ENCODE data around the gene DGKQ.

The DGKQ gene

GRCh38 chr4:991451-992296, 18.3 kb upstream of the DGKQ start:
- H3K9ac ChIP-seq (ENCODE audit: low read length) = no peak overlapping the region
- DNase-seq = no peak

GRCh38 chr4:990746-991367, 17.5 kb upstream of the DGKQ start:
- no peaks in the 10 kb centered on the region for H3K27me3 ChIP-seq (ENCODE audit: insufficient read depth, low read length, poor library complexity)
- no peaks in the 10 kb centered on the region for H3K79me1 ChIP-seq (ENCODE audit: low read length)
- H3K4me2 ChIP-seq (ENCODE audit: low read length) = no peak overlapping the region
- no peak overlapping the region for H3K4me3 ChIP-seq (ENCODE audit: low read length)
- H3K4me1 ChIP-seq (ENCODE audit: control insufficient read depth, low read depth, low read length) = no peaks in the 10 kb centered on the region
- H3K56ac ChIP-seq (ENCODE audit: low read length) = no peak overlapping the region
- no peak overlapping the region for H2BK120ac ChIP-seq (ENCODE audit: low read depth, low read length)
- H3K9ac ChIP-seq (ENCODE audit: low read length) = no peak overlapping the region
- no peak overlapping the region for H3K18ac ChIP-seq (ENCODE audit: low read length)
- no peaks in the 10 kb centered on the region for H3K79me2 ChIP-seq (ENCODE audit: control insufficient read depth, insufficient read depth, low read length)
- H2BK5ac ChIP-seq (ENCODE audit: low read length) = no peak overlapping the region
- no peak overlapping the region for H2AK5ac ChIP-seq (ENCODE audit: low read length)
- no peak overlapping the region for H3K27ac ChIP-seq (ENCODE audit: low read depth, low read length)
- no peak overlapping the region for H2BK15ac ChIP-seq (replicated peaks; ENCODE audit: low read depth)
- H4K8ac ChIP-seq (ENCODE audit: low read depth, low read length) = no peak overlapping the region
- no peaks in the 10 kb centered on the region for H3K36me3 ChIP-seq (ENCODE audit: control insufficient read depth, insufficient read depth, low read length)
- no CpG with 5 or more reads among the region's 26 CpGs for WGBS (ENCODE audit: extremely low coverage, insufficient coverage, low lambda C conversion rate)
- H4K5ac ChIP-seq (ENCODE audit: low read length) = no peak overlapping the region
- no peak for DNase-seq
- H3K4ac ChIP-seq (ENCODE audit: low read depth, low read length) = no peak overlapping the region
- H3K23ac ChIP-seq (ENCODE audit: low read length) = no peak overlapping the region

More at GRCh38 chr4:991451-992296, 18.3 kb upstream of the DGKQ start:
- H4K5ac ChIP-seq (ENCODE audit: low read length) = no peak overlapping the region
- H3K4me2 ChIP-seq (ENCODE audit: low read length) = no peak overlapping the region
- no peak overlapping the region for H2BK5ac ChIP-seq (ENCODE audit: low read length)
- H3K36me3 ChIP-seq (ENCODE audit: control insufficient read depth, insufficient read depth, low read length) = no peaks in the 10 kb centered on the region
- no peak overlapping the region for H3K27ac ChIP-seq (ENCODE audit: low read depth, low read length)
- WGBS (ENCODE audit: extremely low coverage, insufficient coverage, low lambda C conversion rate) = no CpG with 5 or more reads among the region's 50 CpGs
- peaks cover 5% of the 10 kb centered on the region for H3K27me3 ChIP-seq (ENCODE audit: insufficient read depth, low read length, poor library complexity)
- H3K23ac ChIP-seq (ENCODE audit: low read length) = no peak overlapping the region
- H2BK15ac ChIP-seq (replicated peaks; ENCODE audit: low read depth) = no peak overlapping the region
- no peak overlapping the region for H3K56ac ChIP-seq (ENCODE audit: low read length)
- no peaks in the 10 kb centered on the region for H3K4me1 ChIP-seq (ENCODE audit: control insufficient read depth, low read depth, low read length)
- H3K4ac ChIP-seq (ENCODE audit: low read depth, low read length) = no peak overlapping the region
- H3K79me1 ChIP-seq (ENCODE audit: low read length) = no peaks in the 10 kb centered on the region
- H2BK120ac ChIP-seq (ENCODE audit: low read depth, low read length) = no peak overlapping the region
- no peak overlapping the region for H4K8ac ChIP-seq (ENCODE audit: low read depth, low read length)
- no peak overlapping the region for H2AK5ac ChIP-seq (ENCODE audit: low read length)
- H3K4me3 ChIP-seq (ENCODE audit: low read length) = no peak overlapping the region
- no peaks in the 10 kb centered on the region for H3K79me2 ChIP-seq (ENCODE audit: control insufficient read depth, insufficient read depth, low read length)
- no peak overlapping the region for H3K18ac ChIP-seq (ENCODE audit: low read length)

GRCh38 chr4:989722-990471, 16.5 kb upstream of the DGKQ start:
- no CpG with 5 or more reads among the region's 58 CpGs for WGBS (ENCODE audit: extremely low coverage, insufficient coverage, low lambda C conversion rate)
- no peak overlapping the region for H3K4me2 ChIP-seq (ENCODE audit: low read length)
- H3K79me1 ChIP-seq (ENCODE audit: low read length) = no peaks in the 10 kb centered on the region

GRCh38 chr4:988726-989721, 15.7 kb upstream of the DGKQ start:
- Histone ChIP-seq H2AK5ac (ENCODE audit: low read length) (no peak overlapping the region), H3K18ac (ENCODE audit: low read length) (no peak overlapping the region), H3K79me2 (ENCODE audit: control insufficient read depth, insufficient read depth, low read length) (no peaks in the 10 kb centered on the region), H2BK5ac (ENCODE audit: low read length) (no peak overlapping the region), H3K36me3 (ENCODE audit: control insufficient read depth, insufficient read depth, low read length) (no peaks in the 10 kb centered on the region), H3K27ac (ENCODE audit: low read depth, low read length) (no peak overlapping the region), H3K4me3 (ENCODE audit: low read length) (no peak overlapping the region), H3K9ac (ENCODE audit: low read length) (no peak overlapping the region), H3K4me2 (ENCODE audit: low read length) (no peak overlapping the region), H3K23ac (ENCODE audit: low read length) (no peak overlapping the region), H4K8ac (ENCODE audit: low read depth, low read length) (no peak overlapping the region), H2BK15ac (replicated peaks; ENCODE audit: low read depth) (no peak overlapping the region), H3K4me1 (ENCODE audit: control insufficient read depth, low read depth, low read length) (no peaks in the 10 kb centered on the region), H3K79me1 (ENCODE audit: low read length) (no peaks in the 10 kb centered on the region), H3K56ac (ENCODE audit: low read length) (no peak overlapping the region), H4K5ac (ENCODE audit: low read length) (no peak overlapping the region), H3K4ac (ENCODE audit: low read depth, low read length) (no peak overlapping the region), H2BK120ac (ENCODE audit: low read depth, low read length) (no peak overlapping the region), H3K27me3 (ENCODE audit: insufficient read depth, low read length, poor library complexity) (no peaks in the 10 kb centered on the region)
- no peak for DNase-seq
- no CpG with 5 or more reads among the region's 69 CpGs for WGBS (ENCODE audit: extremely low coverage, insufficient coverage, low lambda C conversion rate)

More at GRCh38 chr4:989722-990471, 16.5 kb upstream of the DGKQ start:
- Histone ChIP-seq H3K9ac (ENCODE audit: low read length) (no peak overlapping the region), H4K8ac (ENCODE audit: low read depth, low read length) (no peak overlapping the region), H3K18ac (ENCODE audit: low read length) (no peak overlapping the region), H3K4ac (ENCODE audit: low read depth, low read length) (no peak overlapping the region), H2BK15ac (replicated peaks; ENCODE audit: low read depth) (no peak overlapping the region), H2BK5ac (ENCODE audit: low read length) (no peak overlapping the region), H2AK5ac (ENCODE audit: low read length) (no peak overlapping the region), H3K36me3 (ENCODE audit: control insufficient read depth, insufficient read depth, low read length) (no peaks in the 10 kb centered on the region), H2BK120ac (ENCODE audit: low read depth, low read length) (no peak overlapping the region), H3K4me3 (ENCODE audit: low read length) (no peak overlapping the region), H3K27me3 (ENCODE audit: insufficient read depth, low read length, poor library complexity) (no peaks in the 10 kb centered on the region), H3K56ac (ENCODE audit: low read length) (no peak overlapping the region), H3K23ac (ENCODE audit: low read length) (no peak overlapping the region), H3K27ac (ENCODE audit: low read depth, low read length) (no peak overlapping the region), H3K4me1 (ENCODE audit: control insufficient read depth, low read depth, low read length) (no peaks in the 10 kb centered on the region), H4K5ac (ENCODE audit: low read length) (no peak overlapping the region), H3K79me2 (ENCODE audit: control insufficient read depth, insufficient read depth, low read length) (no peaks in the 10 kb centered on the region)
- DNase-seq = no peak

Data from mesendoderm (in vitro differentiated cells).